GM15510 (cell line): ENCODE measurements around the gene DRICH1.

ENCODE experiments used
- POLR2A ChIP-seq: IDR thresholded peaks from 3 replicates; pipeline ENCODE4 v1.6.1; 2011; ENCODE audit warnings: borderline replicate concordance; ENCODE audit not compliant: insufficient read length; ENCODE audit errors: extremely low read depth

DRICH1 gene

GRCh38 chr22:23570681-23571080 lies 61.4 kb downstream of the DRICH1 start:
- TF ChIP-seq POLR2A: no peak

- no peak for TF ChIP-seq POLR2A
Observed at GRCh38 chr22:23569716-23570115, 62.4 kb downstream of the DRICH1 start.

GRCh38 chr22:23569291-23569690 lies 62.8 kb downstream of the DRICH1 start:
- TF ChIP-seq POLR2A: no peak

- no peak for TF ChIP-seq POLR2A
Observed at GRCh38 chr22:23566705-23567475, 65.2 kb downstream of the DRICH1 start.

- no peak for TF ChIP-seq POLR2A
Observed at GRCh38 chr22:23565915-23566704, 66.0 kb downstream of the DRICH1 start.

GRCh38 chr22:23565305-23565914 lies 66.7 kb downstream of the DRICH1 start:
- TF ChIP-seq POLR2A: no peak

GRCh38 chr22:23564276-23564675 lies 67.8 kb downstream of the DRICH1 start:
- TF ChIP-seq POLR2A: no peak

GRCh38 chr22:23563111-23563510 lies 69.0 kb downstream of the DRICH1 start:
- no peak for TF ChIP-seq POLR2A

GRCh38 chr22:23562186-23562585 lies 69.9 kb downstream of the DRICH1 start:
- TF ChIP-seq POLR2A: no peak
